Stimulated activated CD4-positive, alpha-beta T cell treated with anti-CD3 and anti-CD28 coated beads, Interleukin-4, amount 100 ng/mL, for 1 hour (primary cell): ENCODE measurements around the gene PTPN20.

Experiments
- DNase-seq: peaks from one replicate; pipeline ENCODE4 v3.0.0-alpha.2; 2020

PTPN20 gene

GRCh38 chr10:47035171-47035818, 124.1 kb downstream of the PTPN20 start:
- DNase-seq = no peak

- DNase-seq = no peak
These were observed 124.7 kb downstream of the PTPN20 start for GRCh38 chr10:47035819-47036337.

- no peak for DNase-seq
These were observed 125.5 kb downstream of the PTPN20 start for GRCh38 chr10:47036771-47037170.

GRCh38 chr10:47037654-47038425, 126.6 kb downstream of the PTPN20 start:
- DNase-seq = no peak

GRCh38 chr10:47038881-47039561, 127.8 kb downstream of the PTPN20 start:
- DNase-seq = no peak

- DNase-seq = no peak
These were observed 128.3 kb downstream of the PTPN20 start for GRCh38 chr10:47039562-47039913.

GRCh38 chr10:47040041-47040491, 128.8 kb downstream of the PTPN20 start:
- no peak for DNase-seq

- no peak for DNase-seq
These were observed 129.5 kb downstream of the PTPN20 start for GRCh38 chr10:47040681-47041080.

GRCh38 chr10:47041396-47042198, 130.4 kb downstream of the PTPN20 start:
- DNase-seq = no peak

GRCh38 chr10:47042199-47042473, 130.9 kb downstream of the PTPN20 start:
- DNase-seq = no peak

GRCh38 chr10:47042780-47043750, 131.8 kb downstream of the PTPN20 start:
- DNase-seq = no peak

- no peak for DNase-seq
These were observed 132.8 kb downstream of the PTPN20 start for GRCh38 chr10:47043928-47044538.

GRCh38 chr10:47044741-47045140, 133.5 kb downstream of the PTPN20 start:
- DNase-seq = no peak

- DNase-seq = no peak
These were observed 134.2 kb downstream of the PTPN20 start for GRCh38 chr10:47045331-47045861.

GRCh38 chr10:47046321-47047126, 135.3 kb downstream of the PTPN20 start:
- DNase-seq = no peak

- DNase-seq = no peak
These were observed 135.9 kb downstream of the PTPN20 start for GRCh38 chr10:47047127-47047504.

- peak; percentile 83 for DNase-seq
These were observed 136.6 kb downstream of the PTPN20 start for GRCh38 chr10:47047577-47048525.

- no peak for DNase-seq
These were observed 137.3 kb downstream of the PTPN20 start for GRCh38 chr10:47048526-47048905.
